Cardiac fibroblast (primary cell): ENCODE results near the gene ZNF578.
"Not testable (repeated sequence)": the region's sequence is repeated elsewhere in the genome, so short reads cannot be mapped to it uniquely, and the experiment has no call there.

Experiments used
- DNase-seq, 2 donors: peaks; one replicate each; pipeline versions ENCODE4 v3.0.0 to v3.0.0-alpha.2; 2010; ENCODE audit warnings: low read depth in 2 of 2
- H3K4me3 ChIP-seq, 2 donors: replicated peaks in 1 of 2; 1 replicate in 1 of 2; 2 replicates in 1 of 2; pipeline ENCODE4 v1.5.1; 2011; ENCODE audit warnings: low read depth in 2 of 2, low read length in 2 of 2, mild to moderate bottlenecking in 2 of 2, moderate library complexity in 1 of 2
- CTCF ChIP-seq: IDR thresholded peaks from one replicate; pipeline ENCODE4 v1.5.1; 2011; ENCODE audit warnings: low read depth, mild to moderate bottlenecking, low read length, inconsistent platforms

Gene ZNF578

GRCh38 chr19:52492201-52492993, 39.0 kb downstream of the ZNF578 start:
- no peak for DNase-seq
- no peak overlapping the region for H3K4me3 ChIP-seq
- TF ChIP-seq CTCF: no peak

- H3K4me3 ChIP-seq: no peak overlapping the region
- DNase-seq: no peak
- TF ChIP-seq CTCF: no peak
Observed at GRCh38 chr19:52492994-52493470, 39.7 kb downstream of the ZNF578 start.

- H3K4me3 ChIP-seq: no peak overlapping the region
Observed at GRCh38 chr19:52494518-52494917, 41.2 kb downstream of the ZNF578 start.

GRCh38 chr19:52498571-52498970, 45.2 kb downstream of the ZNF578 start:
- no peak for DNase-seq
- no peak for TF ChIP-seq CTCF

More at GRCh38 chr19:52494518-52494917, 41.2 kb downstream of the ZNF578 start:
- DNase-seq: peak in 1 of 2 donors; percentile 3
- TF ChIP-seq CTCF: no peak

GRCh38 chr19:52500474-52500873, 47.1 kb downstream of the ZNF578 start:
- not testable (repeated sequence) for H3K4me3 ChIP-seq, DNase-seq

More at GRCh38 chr19:52498571-52498970, 45.2 kb downstream of the ZNF578 start:
- H3K4me3 ChIP-seq: no peak overlapping the region

- not testable (repeated sequence) for DNase-seq, H3K4me3 ChIP-seq
Observed at GRCh38 chr19:52500991-52501390, 47.6 kb downstream of the ZNF578 start.

- DNase-seq: no peak
Observed at GRCh38 chr19:52507266-52507665, 53.9 kb downstream of the ZNF578 start.

More at GRCh38 chr19:52507266-52507665, 53.9 kb downstream of the ZNF578 start:
- H3K4me3 ChIP-seq: no peak overlapping the region
- TF ChIP-seq CTCF: no peak
